HG03469 (cell line): ENCODE data around the gene FARSB.
"Not testable (repeated sequence)": the region's sequence is repeated elsewhere in the genome, so short reads cannot be mapped to it uniquely, and the experiment has no call there.

Source experiments
- ATAC-seq: cut with Tn5 transposase; IDR thresholded peaks from one replicate; pipeline ENCODE4 v1.9.1; 2021; ENCODE audit warnings: mild to moderate bottlenecking, moderate library complexity, moderate number of reproducible peaks; ENCODE audit not compliant: unreplicated experiment

FARSB gene

DNA sequence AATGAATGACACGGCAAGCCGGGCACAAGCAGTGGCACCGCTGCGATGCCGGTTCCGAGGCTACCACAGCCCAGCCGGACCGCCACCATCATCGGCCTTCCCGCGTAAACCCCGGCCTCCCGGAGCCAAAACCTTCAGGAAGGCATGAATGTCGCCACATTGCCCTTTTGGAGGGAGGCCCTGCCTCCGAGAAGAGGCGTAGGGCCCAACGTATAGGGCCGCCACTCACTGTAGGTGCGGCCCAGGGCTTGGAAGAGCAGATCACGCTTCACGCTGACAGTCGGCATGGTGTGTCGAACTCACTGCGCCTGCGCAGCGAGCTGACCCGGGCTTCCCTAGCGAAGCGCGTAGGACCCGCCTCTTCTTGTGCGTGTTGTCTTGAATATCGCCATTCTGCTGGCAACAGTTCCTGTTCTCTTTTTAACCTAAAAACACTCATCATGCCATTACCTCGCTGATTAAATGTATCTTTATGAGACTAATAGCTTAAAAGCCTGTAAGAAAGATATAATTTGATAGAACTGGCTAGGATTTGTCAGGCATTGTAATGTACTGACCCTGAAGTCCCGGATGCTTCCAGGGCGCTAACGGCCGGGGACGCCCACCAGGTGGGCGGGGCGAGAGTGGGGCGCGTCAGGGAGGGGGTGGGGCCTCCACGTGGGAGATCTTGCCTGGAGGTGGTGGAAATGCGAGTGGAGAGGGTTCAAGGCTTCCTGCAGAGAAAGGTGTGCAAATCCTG, at the start of gene FARSB:
Gene FARSB (minus strand): TSS at position 306 of the 739 bp plus-strand sequence. CDS start 19 bp downstream, at position 287.
- peak; percentile 83 for ATAC-seq

- no peak for ATAC-seq
These were observed 48.0 kb upstream of the FARSB start for GRCh38 chr2:222703886-222704285.

- ATAC-seq: no peak
These were observed 47.2 kb upstream of the FARSB start for GRCh38 chr2:222703091-222703490.

DNA sequence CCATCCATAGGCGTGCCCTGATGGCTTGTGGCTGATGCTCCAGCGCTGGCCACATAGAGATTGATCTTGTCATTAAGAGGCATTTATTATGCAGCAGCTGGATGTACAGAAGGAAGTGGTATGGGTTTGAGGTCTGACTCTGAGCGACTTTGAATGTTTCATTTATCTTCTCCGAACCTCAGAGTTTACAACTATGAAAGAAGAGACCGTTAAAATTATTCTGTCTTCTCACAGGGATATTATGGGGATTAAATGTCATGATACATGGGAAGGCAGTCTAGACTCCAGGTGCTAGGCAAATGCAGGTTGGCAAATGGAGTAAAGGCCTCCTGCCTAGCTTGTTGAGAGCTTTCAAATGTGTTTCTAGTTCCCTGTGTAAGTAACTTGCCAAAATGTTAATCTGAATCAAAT, 45.8 kb upstream of the FARSB start:
- no peak for ATAC-seq

GRCh38 chr2:222701233-222701632, 45.3 kb upstream of the FARSB start:
- no peak for ATAC-seq

DNA sequence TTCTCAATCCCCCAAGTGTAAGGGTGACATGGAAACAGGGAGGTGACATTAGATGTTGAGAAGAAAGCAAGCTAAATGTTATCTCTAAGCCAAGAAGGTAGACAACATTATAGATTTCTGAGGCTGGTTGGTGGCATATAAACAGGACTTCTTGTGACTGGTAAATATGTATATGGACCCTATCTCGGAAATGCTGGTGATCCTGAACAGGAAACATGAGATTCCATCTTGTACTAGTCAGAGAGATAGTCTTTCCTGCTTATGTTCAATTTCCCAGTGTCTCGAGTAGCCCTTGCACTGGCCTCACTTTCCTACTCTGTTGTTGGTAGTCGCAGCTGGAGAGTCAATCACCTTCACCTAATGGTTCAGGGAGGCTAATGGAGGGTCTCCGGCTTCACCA, 42.4 kb upstream of the FARSB start:
- ATAC-seq: no peak

- no peak for ATAC-seq
These were observed 37.9 kb upstream of the FARSB start for GRCh38 chr2:222693837-222694236.

GRCh38 chr2:222693413-222693812, 37.5 kb upstream of the FARSB start:
- not testable (repeated sequence) for ATAC-seq

GRCh38 chr2:222690564-222691200, 34.8 kb upstream of the FARSB start:
- peak; percentile 89 for ATAC-seq

- no peak for ATAC-seq
These were observed 33.4 kb upstream of the FARSB start for GRCh38 chr2:222689322-222689721.

- no peak for ATAC-seq
These were observed 33.0 kb upstream of the FARSB start for GRCh38 chr2:222688917-222689316.

GRCh38 chr2:222686086-222686750, 30.3 kb upstream of the FARSB start:
- ATAC-seq: no peak

DNA sequence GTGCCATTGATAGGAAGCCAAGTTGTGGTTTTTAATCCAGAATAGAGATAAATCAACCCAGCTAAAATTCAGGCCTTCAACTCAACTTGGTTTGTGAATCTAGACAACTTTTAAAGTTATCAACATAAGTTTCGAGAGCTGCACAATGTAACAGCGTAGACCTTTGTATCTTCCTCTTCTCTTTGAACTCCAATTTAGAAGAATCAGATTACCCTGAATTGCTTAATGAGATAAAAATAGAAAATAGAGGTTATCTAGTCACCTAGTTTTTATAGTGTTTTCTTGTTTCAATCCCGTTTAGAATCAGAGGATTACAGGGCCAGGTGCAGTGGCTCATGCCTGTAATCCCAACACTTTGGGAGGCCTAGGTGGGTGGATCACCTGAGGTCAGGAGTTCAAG, 27.9 kb upstream of the FARSB start:
- ATAC-seq: no peak

DNA sequence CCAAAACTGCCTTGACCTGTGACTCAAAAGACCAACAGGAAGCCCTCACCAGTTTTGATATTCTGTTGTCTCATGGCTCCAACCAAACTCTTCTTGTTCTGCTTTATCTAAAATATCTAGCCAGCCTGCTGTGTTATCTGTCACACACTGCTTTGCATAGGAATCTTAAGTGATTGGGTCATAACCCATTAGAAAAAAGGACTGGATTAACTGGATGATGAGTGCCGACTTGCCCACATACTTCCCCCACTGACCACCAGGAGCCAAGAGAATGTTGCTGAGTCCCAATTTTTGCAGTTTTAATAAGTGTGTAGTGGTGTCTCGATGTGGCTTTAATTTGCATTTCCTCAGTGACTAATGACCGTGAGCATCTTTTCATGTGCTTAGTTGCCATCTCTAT, 22.1 kb upstream of the FARSB start:
- no peak for ATAC-seq

DNA sequence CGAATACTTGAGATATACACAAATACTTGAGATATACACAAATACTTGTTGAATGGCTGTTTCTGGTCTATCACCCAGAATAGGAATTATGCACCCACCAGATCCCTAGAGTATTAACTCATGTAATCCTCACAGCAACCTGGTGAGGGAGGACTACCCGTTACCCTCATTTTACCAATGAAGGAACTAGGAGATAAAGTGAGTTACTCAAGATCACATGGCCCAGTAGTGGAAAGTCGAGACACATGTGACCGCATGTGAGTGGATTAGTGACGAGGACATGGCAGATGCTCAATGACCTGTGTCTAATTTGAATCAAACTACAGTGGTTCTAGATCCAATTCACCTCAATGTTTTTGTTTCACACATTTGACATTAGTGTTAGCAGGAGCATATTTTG, 18.0 kb upstream of the FARSB start:
- no peak for ATAC-seq

DNA sequence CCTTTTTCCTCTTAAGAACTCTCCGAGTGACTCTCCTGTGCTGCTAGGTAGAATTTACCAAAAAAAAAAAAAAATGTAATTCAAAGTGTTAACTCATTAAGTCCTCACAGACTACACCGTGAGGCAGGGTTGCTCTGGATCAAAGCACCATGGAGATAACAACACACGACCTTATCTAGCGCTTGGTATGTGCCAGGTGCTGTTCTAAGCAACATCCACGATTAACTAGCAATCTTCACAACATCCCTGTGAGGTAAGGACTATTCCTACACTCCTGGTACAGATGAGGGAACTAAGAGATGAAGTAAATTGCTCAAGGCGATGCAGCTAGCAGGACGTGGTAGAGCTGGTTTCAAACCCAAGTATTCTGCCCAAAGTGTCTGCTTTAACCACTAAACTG, 17.4 kb upstream of the FARSB start:
- ATAC-seq: no peak

DNA sequence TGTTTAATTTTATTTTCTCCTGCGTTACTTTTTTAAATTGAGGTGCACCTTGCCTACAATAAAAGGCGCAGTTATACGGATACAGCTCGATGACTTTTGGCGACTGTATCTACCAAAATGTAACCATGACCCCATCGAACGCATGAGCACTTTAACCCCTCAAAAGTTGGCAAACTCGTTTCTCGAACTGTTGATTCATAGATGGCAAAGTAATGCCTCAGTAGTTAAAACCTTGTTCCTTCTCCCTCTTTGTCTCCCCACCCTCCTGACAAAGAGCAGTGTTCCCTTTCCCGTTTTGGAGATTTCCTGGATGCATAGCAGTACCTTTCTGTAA, 16.1 kb upstream of the FARSB start:
- ATAC-seq: no peak

DNA sequence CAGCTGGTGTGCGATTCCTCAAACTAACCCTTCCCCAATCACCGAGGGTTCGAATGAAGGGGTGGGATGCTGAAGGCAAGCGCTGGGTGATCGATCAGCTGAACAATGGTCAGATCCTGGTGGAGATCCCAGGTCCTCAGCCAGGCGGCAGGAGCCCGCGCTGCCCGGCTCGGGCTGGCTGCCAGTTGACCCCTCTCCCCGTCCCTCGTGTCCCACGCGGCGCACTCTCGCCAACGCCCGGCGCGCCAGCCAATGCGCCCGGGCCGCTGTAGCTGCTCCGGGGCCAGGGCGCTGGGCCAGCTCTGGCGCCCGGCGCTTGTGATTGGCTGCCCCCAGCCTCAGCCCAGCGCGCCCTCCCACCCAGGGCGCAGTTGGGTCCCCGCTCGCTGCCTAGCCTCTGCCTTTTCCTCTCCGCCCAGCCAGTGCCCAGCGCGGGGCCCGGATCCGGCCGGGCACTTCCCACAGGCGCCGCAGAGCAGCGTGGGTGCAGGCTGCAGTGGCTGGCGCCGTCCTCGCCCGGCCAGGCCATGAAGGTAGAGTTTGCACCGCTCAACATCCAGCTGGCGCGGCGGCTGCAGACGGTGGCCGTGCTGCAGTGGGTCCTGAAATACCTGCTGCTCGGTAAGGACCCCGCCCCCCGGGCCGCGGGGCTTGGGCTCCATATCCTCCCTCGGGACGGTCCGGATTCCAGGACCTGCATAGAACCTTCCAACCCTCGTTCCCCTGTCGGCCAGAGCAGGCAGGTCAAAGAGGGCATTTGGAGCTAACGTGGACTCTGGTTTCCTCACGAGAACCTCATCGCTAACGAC, 15.6 kb upstream of the FARSB start, which contains the start of gene MOGAT1:
Gene MOGAT1 (plus strand): TSS at position 400 of the 809 bp plus-strand sequence. CDS start 128 bp downstream, at position 528.
- ATAC-seq: no peak

DNA sequence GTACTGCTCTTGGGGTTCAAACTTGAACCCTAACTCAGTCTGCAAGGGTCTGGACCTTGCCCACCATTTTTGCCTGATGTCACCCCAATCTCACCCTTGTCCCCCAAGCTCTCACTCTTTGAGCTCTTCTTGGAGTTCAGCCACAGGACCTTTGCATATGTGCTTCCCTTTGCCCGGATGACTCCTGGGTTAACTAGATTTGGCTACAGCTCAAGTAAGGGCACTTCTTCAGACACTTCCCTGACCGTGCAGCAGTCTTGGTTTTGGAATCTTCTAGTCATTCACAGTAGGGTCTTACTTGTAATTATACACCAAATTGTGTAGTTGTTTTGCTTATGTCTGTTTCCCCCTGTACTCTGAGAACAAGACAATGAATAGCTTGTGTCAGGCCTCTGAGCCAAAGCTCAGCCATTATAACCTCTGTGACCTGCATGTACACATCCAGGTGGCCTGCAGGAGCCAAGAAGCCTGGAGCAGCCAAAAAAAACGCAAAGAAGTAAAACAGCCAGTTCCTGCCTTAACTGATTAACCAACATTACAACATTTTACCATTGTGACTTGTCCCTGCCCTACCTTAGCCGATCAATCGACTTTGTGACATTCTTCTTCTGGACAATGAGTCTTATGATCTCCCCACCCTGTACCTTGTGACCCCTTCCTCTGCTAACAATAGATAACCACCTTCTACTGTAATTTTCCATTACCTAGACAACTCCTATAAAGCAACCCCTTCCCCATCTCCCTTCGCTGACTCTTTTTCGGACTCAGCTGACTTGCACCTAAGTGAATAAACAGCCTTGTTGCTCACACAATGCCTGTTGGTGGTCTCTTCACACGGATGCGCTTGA, 14.5 kb upstream of the FARSB start:
- ATAC-seq: no peak

- ATAC-seq: no peak
These were observed 13.5 kb upstream of the FARSB start for GRCh38 chr2:222669353-222669752.
